Right lobe of liver (tissue), 4 donors: ENCODE measurements around the gene POP4.

Experiments
- CTCF ChIP-seq, 4 donors: fragments of 200-600 bp in 3 of 4; fragments of 450-650 bp in 1 of 4; IDR thresholded peaks; one replicate each; pipeline versions ENCODE4 v1.5.1 to v1.8.0; 2016 to 2022; ENCODE audit warnings: antibody characterized with exemption in 4 of 4, mild to moderate bottlenecking in 2 of 4
- POLR2A ChIP-seq: fragments of 450-650 bp; IDR thresholded peaks from one replicate; pipeline ENCODE4 v1.6.1; 2017; ENCODE audit warnings: antibody characterized with exemption, mild to moderate bottlenecking
- donor health status: DM: no; HTN: no; CAD: no.
- donor health status: DM: no; HTN: no; CAD: no.
- donor health status: DM: no; HTN: yes; CAD: no.

GRCh38 chr19:29629836-29630534 is 23.9 kb downstream of the POP4 start:
- TF ChIP-seq POLR2A = no peak
- no peak for TF ChIP-seq CTCF (IDR thresholded peaks at IDR 0.05)
